Endothelial cell of umbilical vein (primary cell): ENCODE results near the gene ITGA5.

Source experiments
- CTCF ChIP-seq, 2 donors: IDR thresholded peaks; 1 replicate in 1 of 2; 2 replicates in 1 of 2; pipeline ENCODE4 v1.5.1; 2011; ENCODE audit warnings: low read length in 2 of 2, mild to moderate bottlenecking in 2 of 2, moderate library complexity in 2 of 2, control low read depth in 1 of 2, inconsistent platforms in 1 of 2, low read depth in 1 of 2; ENCODE audit not compliant: insufficient read depth in 1 of 2; ENCODE audit errors: extremely low read depth in 1 of 2
- FOS ChIP-seq: IDR thresholded peaks from 2 replicates; pipeline ENCODE4 v1.6.1; 2011; ENCODE audit warnings: mild to moderate bottlenecking, low read length, moderate library complexity, borderline replicate concordance; ENCODE audit not compliant: insufficient read depth
- POLR2A ChIP-seq: IDR thresholded peaks from 2 replicates; pipeline ENCODE4 v1.6.1; 2012; ENCODE audit warnings: low read depth, mild to moderate bottlenecking, control low read depth, low read length

- TF ChIP-seq CTCF (IDR thresholded peaks at IDR 0.05; ENCODE audit: extremely low read depth in 1 of 2, insufficient read depth in 1 of 2, low read depth in 1 of 2, low read length in 2 of 2) (no peak), POLR2A (no peak), FOS (no peak)
These were observed 13.5 kb downstream of the ITGA5 start for GRCh38 chr12:54405573-54405972.
